LHCN-M2 (cell line): ENCODE data around the gene SLC16A7. TPM values are rescaled to one million over a fixed set of nuclear protein-coding genes. Genes with fewer than 3 reads are reported as not detected.

Experiments used
- DNase-seq: peaks from one replicate; pipeline ENCODE4 v3.0.0-alpha.2; 2012; ENCODE audit warnings: low read depth
- total RNA-seq: library from RNA; depleted of rRNA; stranded (reverse); fragments of >200 nt; gene quantifications from 2 replicates; pipeline ENCODE4 v1.2.3, GENCODE V29; 2014

The SLC16A7 gene
- total RNA-seq, 1 experiment from 2014 or later: 15.9 TPM

DNA sequence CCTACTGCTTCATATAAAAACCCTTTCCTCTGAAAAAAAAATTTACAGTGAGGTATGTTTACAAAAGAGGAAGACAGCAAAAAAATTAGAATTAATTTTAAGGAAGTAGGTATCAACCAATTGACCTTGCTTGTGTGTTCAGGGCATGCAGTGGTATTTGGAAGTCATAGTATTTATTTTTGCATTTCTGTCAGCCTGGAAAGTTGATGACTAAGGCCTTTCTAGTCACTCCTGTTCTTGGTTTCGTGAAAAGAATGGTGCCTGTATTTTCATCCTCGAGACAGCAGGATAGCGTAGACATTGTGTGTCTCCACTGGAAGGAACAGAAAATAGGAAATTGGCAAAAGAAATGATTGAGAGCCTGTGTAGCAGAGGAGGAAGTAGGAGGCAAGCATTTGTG is 24.5 kb downstream of the SLC16A7 start:
- no peak for DNase-seq

DNA sequence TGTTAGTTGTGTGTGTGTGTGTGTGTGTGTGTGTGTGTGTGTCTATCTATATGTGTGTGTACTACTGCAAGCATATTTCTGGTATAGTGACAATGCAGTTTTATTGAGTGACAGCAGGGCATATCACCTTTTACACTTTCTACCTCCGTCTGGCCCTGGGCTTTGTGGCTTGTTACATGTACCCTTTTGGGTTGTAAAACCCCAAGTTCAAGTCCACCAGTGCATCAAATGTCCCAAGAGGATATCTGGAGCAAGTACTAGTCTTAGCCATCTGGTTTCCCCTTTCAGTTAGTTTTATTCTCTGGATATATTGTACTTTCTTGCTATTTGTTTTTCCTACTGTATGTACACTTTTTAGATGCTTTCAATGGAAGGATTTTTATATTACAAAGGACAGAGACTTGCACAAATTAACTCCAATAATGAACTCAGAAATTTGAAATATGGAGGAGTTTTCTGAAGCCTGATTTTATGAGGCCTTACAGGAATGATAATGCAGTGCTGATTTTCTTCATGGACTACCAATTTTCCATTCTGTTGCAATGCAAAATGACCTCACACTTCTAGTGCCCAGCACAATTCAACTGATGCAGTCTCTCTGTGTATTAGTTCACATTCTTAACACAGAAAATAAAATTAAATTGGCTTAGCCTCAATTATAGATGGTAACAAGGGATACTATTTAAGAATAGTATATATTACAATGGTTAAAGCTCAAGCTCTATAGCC is 29.1 kb downstream of the SLC16A7 start:
- DNase-seq: no peak

DNA sequence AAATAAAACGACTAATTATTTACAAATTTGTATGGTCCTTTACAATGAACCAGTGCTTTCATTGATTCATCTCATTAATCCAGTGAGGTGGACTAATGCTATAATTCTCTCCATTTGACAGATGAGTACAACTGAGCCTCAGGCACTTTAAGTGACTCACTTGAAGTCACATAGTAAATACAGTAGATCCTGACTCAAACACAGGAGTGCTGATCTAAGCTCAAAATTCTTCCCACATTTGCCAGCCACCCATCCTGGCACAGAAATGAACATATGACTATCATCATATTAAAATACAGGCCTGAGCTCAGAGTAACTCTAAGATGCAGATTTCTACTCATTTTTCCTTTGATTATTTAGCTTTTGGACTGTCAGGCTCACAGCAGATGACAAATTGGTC is 30.6 kb downstream of the SLC16A7 start:
- DNase-seq: peak; percentile 13

DNA sequence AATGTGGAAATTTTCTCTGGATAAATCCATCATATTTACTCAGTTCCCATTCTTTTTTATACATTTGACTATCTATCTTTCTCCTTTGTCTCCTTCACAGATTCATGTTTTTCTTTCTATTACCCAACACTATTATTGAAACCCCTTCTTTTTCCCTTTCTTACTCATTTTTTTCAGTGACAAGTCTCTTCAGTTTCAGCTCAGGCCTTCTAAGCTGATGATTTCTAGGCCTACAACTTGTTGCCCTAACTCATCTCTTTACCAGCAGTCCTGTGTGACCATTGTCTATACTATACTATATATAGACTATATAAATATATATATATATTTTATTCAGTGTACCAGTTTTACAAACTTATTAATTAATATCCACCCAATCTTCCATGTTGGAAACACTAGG is 31.8 kb downstream of the SLC16A7 start:
- no peak for DNase-seq

DNA sequence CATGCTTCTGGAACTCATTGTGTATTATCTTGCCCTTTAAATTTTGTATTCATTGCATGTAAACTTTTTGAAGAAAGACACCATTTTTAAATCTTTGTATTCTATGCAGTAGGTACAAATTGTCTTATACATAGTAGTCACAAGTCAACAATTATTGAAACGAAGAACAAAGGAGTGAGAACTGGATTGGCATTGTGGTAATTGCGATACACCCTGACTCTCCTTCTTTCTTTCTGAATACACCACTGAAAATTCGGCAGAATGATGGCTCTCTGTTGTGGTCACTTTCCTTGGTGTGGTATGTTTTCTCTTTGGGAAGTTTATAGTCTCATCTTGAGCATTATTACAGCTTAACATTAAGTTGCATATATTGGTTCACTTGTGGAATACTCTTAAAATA is 34.1 kb downstream of the SLC16A7 start:
- DNase-seq: no peak

DNA sequence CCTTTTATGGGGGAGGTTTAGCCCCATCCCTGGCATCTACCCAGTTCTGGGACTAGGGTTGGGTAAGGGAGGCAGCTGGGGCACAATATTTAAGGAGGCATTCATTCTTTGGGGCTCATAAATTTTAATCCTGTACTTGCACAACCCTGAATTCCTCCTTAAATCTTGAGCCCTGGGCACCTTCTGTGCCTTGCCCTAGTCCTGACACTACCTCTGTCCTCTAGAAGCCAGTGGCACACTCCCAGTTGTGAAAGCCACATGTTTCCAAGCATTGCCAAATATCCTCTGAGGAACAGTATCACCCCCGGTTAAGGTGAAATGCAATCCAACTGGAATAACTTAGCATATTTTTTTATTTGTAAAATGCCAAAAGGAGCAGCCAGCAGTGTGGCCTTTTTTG is 36.6 kb downstream of the SLC16A7 start:
- DNase-seq: peak; percentile 35

DNA sequence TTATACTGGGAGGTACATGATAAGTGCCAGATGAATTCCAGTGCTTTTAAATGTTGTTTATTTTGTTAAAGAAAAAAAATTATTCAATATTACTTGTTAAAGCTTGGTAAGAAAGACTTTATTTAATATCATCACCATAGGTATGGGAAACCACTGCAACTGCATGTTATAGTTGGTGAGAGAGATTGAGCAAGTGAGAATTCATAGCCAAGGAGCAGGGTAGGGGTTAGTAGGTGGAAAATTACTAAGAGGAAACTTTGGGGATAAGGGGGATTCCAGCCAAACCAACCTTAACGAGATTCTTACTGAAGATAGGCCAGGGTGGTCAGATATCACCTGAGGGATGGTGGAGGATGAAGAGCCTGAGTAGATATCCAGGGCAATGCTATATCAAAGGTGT is 38.4 kb downstream of the SLC16A7 start:
- no peak for DNase-seq

DNA sequence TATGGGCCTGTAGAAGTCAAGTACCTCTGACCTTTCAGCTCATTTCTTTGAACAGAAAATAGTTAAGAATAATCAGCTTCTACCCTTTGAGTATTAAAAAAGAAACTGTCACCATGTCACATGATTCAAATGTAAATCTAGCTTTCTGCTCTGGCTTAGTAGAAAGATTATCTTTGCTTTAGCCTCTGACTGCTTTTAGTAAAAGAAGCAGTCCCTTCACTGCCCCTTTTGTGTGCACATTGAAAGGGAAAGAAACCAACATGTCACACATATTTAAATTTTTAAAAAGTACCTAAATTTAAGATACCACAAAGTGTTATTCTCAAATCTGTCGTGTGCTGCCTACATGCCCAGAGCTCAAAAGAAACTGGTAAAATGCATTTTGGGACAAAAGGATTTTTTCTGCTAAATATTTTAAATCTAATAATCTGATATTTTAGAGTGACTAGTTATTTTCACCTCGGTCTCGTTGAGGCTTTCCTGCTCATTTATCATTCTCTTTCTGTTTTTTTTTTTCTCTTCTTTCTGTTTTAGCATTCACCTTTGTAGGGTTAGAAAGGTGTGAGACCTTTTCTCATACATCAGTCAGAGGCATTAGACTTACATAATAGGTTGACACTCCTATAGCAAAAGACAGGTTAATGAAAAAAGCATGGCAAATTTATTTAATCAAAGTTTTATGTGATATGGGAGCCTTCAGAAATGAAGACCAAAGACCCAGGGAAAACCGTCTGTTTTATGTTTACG is 41.3 kb downstream of the SLC16A7 start:
- DNase-seq: no peak

DNA sequence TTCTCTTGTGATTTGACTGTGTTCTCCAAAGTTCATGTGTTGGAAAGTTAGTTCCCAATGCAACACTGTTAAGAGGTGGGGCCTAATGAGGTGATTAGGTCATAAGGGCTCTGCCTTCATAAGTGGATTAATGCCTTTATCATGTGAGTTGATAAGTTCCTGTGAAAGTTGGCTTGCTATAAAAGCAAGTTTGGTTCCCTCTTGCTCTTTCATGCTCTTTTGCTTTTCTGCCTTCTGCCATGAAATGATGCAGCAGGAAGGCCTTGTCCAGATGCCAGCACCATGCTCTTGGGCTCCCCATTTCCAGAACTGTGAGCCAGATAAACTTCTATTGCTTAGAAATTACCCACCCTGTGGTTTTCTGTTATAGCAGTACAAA is 41.9 kb downstream of the SLC16A7 start:
- DNase-seq: no peak

DNA sequence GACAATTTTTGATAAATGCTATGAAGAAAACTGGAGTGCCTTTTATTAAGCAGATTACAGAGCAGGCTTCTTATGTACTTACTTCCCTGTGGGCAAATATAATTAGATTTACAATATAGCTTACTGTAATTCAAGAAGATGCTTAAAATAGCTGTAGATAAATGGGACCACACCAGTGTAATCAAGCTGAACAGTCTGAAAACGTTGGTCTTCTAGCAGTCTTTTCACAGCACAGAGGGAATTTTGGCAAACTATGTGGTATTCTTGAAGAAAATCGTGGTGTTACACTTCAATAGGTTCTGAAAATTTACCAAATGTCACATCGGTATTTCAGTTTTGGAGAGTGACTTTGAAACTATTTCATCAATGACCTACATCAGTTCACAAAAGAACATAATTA is 47.7 kb downstream of the SLC16A7 start:
- no peak for DNase-seq

DNA sequence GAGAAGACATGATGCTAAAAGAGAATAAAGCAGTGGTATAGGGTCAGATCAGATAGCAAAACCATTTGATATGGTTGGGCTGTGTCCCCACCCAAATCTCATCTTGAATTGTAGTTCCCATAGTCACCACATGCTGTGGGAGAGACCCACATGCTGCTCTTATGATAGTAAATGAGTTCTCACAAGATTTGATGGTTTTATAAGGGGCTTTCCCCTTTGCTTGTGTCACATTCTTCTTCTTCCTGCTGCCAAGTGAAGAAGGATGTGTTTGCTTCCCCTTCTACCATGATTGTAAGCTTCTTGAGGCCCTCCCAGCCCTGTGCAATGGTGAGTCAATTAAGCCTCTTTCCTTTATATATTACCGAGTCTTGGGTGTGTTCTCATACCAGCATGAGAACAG is 49.4 kb downstream of the SLC16A7 start:
- no peak for DNase-seq

DNA sequence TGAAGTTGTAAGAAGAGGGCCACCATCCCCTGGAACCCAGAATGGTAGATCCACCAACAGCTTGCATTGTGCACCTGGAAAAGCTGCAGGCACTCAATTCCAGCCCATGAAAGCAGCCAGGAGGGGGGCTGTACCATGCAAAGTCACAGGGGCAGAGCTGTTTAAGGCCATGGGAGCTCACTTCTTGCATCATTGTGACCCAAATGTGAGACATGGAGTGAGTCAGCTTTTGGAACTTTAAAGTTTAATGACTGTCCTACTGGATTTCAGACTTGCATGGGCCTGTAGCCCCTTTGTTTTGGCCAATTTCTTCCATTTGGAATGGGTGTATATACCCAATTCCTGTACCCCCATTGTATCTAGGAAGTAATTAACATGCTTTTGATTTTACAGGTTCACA is 50.8 kb downstream of the SLC16A7 start:
- DNase-seq: no peak

DNA sequence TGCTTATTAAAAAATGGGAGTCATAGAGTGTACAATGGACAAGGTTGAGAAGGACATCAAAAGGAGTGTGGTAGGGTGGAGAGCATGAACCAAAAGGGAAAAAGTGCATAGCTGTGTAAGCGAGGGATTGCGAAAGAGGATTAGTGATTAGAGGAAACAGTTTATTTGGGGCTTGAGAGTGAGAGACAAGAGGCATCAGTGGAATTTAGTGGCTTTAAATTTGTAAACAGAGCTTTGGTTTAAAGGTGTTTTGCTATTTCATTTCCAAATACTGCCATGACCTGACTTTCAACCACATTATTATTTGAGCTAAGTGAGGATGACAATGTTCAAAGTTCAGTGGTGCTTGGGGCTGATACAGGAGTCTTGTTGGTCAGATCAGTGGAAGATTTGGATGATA is 53.4 kb downstream of the SLC16A7 start:
- no peak for DNase-seq

DNA sequence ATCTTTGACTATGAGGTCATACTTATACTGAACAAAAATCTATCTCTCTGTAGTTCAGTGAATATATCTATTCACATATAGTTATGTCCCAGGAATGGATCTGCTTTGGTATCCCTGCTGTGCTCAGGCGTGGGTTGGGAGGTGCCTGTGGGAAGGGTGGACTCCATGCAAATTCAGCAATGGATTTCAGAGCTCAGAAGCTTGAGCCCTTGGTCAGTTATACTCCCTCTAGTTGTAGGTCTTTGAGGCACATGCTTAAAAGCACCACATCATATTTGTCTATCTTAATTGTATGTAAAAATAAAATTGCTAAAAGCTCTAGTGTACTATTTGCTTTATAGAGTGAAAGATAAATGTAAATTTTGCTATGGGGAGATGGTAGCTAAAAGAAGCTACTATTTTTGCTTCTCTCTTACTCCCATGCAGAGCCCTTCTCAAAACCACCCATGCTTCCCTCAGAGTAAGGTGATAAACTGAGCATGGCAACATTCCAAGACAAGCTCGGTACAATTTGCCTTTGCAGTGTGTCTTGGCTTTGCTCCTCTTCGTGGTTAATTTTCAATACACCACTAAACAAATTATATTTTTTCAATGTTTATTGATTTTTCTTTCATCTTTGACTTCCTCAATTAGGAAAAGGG is 54.9 kb downstream of the SLC16A7 start:
- no peak for DNase-seq

DNA sequence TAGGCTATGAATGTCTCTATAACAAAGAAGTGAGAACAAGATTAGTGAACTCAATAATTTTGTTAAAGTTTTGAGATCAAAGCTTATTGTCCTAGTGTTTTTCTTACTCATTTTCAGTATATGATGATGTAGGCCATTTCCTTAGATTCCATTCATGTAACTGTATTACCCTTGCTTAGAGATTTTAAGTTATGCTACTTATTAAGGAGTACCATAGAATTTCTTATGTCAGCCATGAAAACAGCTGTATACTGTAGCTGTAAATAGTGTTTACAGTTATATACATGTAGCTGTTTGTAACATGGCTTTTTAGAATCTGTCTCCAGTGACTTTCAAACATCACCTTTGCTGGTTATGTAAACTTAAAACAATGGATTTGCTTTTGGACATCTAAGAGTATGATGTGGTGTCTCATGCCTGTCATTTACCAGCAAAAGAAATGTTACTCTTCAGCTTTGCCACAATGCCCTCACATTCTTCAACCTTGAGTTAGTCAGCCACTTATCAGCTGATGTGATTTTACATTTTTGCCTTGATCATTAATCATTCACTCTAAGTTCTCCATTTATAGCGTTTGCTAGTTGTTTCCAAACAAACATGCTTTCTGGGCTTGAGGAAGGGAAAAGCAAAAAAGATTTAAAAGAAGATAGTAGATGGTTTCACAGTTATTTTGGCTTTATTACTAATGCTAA is 55.5 kb downstream of the SLC16A7 start:
- DNase-seq: peak; percentile 37

DNA sequence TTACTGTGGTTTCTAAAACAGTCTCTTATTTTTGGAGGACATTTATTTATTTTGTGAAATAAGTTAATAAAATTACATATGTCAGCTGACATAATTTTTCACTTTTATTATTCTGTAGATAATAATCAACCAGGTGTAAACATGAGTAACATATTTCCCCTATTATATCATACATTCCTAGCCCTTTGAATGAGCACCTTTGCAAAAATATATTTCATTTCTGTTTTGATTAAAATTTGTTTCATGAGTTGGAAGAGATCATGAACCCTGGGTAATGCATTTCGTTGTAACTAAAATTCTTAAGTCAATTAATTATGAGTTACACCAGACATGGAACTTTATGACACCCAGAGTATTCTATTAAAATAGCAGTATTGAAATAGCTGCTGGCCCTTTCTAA is 56.3 kb downstream of the SLC16A7 start:
- no peak for DNase-seq

DNA sequence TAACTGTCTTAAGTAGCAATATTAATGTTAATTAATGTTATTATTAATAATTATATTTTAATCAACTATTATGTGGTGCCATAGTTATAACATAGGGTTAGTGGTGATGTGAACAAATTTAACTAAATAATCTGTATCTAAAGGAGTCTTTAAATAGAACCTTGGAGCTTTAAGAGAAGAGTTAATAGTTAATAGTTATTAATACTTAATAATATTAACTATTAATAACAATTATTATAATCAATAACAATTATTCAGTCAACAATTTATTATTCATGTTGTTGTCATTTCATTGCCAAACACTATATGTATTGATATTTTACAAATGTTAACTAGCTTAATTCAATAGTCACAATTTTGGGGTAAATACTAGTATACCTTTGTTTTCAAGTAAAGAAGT is 58.2 kb downstream of the SLC16A7 start:
- DNase-seq: no peak

DNA sequence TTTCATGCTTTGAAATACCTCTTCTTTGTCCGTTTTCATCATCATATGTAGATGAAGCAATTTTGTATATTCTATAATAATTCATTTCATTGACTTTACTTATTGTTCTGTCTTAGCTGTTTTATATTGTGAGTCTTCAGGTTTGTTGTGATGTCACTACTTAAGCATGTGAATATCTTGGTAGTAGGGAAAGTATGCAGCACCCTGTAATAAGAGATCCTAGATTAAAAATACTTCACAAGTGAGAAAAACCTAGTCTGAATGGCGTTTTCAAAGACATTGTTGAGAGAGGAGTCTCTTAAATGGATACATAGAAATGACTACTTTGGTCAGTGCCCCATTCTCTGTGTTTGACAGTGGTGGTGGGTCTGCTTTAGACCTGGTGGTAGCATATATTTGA is 61.4 kb downstream of the SLC16A7 start:
- peak; percentile 14 for DNase-seq

DNA sequence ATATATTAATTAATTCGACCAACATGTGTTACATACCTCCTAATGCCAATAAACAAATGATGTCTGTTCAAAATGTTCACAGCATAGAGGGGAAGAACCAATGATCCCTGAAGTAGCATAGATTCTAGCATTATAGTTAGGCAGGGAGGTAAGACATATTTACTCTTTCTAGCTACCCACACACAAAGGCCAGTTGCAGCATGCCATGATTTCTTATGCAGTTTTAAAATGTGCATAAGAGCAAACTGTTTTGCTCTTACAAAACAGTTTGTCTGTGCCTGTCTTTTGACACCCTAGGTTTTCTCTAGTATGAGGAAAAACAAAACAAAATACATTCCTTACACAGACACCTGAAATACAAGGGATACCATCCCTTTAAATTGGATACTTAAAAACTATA is 61.9 kb downstream of the SLC16A7 start:
- no peak for DNase-seq

DNA sequence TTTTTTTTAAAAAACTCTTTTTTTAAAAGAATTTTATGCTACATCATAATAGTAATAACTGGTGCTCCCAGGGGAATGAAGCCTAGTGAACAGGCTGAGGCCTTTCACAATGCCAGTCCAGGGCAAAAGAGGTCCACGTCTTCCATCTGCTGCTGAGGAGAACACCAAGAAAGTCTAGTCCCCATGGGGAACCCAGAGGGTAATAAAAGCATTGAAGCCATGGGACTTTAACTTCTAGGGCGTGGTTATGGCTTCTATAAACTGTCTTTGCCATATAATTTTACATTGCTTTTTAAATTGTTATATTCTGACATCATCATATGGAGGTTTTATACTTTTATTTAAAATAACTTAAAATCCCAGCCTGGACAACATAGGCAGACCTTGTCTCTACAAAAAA is 64.3 kb downstream of the SLC16A7 start:
- DNase-seq: no peak

DNA sequence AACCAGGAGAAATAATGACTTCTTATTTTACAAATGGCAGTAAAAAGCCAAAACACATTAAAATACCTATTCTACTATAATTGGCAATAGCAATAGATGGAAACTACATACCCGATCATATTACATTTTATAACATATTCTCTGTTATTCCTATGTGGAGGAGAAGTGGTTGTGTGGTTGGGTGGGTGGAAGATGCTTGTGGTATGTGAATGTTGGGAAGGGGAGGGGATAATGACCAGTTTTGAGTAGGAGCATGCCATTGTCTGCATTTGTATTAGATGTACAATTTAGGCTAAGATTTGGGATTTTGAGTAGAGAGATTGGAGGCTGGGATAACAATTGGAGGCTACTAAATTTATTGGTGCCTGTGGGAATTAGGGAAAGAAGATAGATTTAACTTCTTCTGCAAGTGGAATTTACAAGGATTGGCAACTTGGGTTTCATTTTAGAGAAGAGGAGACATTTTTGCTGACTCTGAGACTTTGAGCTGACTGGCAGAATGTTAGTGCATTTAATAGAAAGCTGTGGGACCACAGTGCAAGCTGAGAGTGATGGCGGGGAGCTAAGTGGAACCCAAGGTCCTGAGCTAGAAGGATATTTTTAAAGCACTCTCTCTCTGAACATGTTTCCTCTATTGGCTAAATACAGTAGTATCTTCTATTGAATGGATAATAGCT is 65.2 kb downstream of the SLC16A7 start:
- no peak for DNase-seq

DNA sequence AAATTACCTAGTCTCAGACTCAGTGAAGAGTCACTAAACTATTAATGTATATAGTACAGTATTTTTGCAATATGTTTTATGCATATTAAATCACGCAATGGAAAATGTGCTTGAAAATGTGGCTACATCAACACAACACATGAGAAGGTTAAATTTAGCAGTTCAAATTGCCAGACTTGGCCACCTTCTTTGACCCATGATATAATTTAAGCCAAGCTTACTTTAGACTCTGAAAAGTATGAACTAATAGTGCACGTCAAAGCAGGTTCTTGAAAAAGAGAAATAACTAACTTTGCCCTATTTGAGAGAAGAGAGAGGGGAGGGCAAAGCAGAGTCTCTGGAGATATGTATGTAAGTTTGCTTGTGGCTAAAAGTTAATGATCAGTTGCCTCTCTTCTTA is 68.7 kb downstream of the SLC16A7 start:
- DNase-seq: no peak
